HG02981 (cell line): ENCODE measurements around the gene CDC42BPA.
"Not testable (repeated sequence)": the region's sequence is repeated elsewhere in the genome, so short reads cannot be mapped to it uniquely, and the experiment has no call there.

Source experiments
- ATAC-seq: cut with Tn5 transposase; IDR thresholded peaks from one replicate; pipeline ENCODE4 v1.9.1; 2021; ENCODE audit warnings: mild to moderate bottlenecking, moderate library complexity; ENCODE audit not compliant: unreplicated experiment

The CDC42BPA gene

DNA sequence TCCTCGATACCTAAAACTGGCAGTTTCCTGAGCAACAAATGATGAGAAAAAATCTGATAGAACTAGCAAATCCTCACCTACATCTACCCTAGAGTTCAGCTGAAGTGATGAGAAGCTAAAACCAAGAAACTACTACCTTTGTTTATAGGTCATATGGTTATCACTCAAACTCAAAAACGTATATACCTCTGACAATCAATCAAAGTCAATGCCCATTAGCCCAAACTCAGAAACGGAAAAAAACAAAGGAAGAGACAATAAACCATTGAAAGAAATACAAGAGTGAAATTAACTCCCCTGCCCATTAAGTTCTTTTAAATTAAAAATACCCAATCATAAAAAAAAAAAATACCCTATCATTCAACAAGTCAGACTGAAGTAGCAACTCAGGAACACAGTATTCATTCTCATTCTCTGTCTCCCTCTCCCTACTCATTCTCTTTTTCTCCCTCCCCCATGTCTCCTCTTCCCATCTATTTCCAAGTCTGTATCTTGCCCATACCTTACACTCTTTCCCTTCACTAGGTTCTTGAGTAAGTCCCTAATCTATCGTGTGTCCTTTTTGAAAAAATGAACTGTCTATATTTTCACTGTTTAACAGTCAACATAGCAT is 6.8 kb downstream of the CDC42BPA start:
- ATAC-seq, result no peak

DNA sequence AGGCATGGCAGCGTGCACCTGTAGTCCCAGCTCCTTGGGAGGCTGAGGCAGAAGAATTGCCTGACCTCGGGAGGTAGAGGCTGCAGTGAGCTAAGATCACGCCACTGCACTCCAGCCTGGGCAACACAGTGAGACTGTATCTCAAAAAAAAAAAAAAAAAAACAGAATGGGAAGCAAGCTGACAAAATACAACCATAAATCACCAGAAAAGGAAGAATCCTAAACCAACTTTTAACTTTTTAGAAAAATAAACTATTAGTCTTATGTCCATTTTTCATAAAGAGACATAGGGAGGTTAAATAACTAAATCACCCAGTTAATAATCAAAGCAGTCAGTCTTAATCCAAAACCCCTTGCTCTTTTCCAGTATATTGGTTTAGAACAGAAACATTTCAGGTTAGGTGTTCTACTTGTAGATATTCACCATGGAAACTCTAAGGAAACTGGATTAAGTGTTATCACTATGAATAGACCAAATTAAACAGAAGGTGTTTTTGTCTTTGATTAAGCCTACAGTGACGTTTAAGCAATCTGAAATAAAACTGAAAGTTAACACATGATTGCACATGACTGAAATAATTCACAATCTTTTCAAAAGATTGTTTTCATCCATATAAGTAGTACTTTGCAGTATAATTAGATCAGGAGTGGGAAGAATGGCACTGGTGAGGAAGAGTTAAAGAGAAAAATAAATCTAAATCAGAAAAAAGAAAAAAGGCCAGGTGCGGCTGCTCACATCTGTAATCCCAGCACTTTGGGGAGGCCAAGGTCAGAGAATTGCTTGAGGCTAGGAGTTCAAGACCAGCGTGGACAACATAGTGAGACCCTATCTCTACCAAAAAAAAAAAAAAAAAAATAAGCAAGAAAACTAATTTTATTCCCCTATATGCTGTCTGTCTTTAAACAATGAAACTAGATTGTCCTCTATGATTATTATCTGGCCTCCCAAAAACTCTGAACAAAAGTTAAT is 9.6 kb downstream of the CDC42BPA start:
- no peak for ATAC-seq

DNA sequence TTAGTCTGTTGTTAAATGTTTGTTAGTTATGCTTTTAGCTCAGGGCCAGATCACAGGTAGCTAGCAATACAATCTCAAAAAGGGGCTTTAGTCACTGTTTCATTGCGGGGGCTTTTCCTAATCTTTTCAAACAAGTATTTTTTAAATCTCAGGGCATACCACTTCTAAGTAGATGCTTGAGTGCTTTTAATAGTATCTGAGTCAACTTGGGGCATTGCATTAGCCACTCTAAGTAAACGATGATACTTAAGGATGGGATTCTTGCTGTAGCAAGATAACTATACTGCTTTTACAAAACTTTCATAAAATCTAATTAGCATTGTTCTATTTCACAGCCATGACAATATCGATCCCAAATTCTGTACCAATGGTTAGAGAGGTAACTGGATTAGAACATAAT is 11.6 kb downstream of the CDC42BPA start:
- ATAC-seq, result no peak

DNA sequence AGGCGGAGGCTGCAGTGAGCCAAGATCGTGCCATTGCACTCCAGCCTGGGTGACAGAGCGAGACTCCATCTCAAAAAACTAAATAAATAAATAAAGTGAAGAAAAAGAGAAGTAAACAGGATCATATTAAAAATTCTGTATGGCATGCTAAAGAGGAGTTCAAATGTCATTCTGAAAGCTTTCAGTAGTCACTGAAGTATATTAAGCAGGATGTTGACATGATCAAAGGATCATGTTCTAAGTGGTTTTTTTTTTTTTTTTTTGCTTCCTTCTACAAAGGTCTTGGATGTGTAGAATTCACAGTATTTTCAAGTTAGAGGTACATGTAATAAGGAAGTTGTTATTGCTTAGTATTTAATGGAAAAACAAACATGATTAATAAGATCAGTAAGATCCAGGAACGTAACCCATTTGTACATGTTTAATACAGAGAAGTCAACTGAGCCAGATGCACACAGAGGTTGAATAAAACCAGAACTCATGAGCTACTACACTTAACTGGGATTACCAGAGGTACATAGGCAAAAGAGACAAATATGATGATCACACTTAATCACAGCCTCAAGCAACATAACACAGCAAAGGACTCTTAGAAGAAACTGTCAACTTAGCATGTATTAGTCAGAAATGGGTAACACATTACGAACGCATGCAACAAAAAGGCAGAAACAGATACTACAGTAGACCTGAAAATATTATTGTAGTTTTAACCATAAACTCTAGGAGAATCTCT is 12.2 kb downstream of the CDC42BPA start:
- ATAC-seq, result no peak

DNA sequence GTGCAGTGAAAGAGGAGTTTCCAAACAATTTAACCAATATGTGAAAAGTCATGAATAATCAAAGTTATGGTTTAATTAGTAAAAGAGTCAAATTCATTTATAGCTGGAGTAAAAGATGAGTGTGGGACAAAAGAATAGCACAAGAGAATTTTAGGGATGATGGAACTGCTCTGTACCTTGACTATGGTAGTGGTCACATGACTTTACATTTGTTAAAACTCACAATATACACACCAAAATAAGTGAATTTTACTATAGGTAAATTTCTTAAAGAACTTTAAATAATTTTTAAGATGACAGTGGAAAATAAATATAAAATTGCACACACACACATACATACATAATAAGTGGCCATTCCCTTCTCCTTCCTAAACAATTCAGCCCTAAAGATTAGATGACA is 13.6 kb downstream of the CDC42BPA start:
- no peak for ATAC-seq

DNA sequence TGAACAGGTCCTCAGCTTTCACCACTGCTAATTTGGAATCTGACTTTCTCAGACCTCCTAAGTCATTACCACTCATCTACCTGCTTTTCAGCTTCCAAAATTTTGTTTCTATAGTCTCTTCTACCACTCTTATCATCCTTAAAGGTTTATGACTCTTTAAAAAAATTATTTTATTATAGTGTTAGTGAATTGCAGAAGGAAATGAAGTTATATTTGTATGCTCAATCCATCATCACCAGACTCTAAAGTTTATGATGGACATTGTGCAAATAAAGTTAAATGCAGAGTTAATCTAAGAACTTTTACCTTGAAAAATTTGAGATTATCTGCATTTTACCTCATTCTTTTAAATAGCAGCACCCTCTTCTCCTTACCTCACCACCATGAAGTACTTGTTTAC is 14.6 kb downstream of the CDC42BPA start:
- ATAC-seq, result no peak

DNA sequence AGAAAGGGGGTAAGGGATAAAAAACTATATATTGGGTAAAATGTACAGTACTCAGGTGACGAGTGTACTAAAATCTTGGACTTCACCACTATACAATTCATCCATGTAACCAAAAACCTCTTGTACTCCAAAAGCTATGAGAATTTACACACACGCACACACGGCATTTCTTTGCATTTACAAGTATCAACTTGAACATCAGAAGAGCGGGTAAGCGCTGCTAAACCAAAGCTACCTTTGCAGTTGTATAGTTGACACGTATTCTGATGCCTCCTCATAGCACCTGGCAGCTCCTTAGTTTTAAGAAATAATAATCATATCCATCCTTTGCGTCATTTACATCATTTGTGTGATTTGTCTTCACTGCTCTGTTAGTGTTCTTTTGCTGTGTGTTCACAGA is 17.6 kb downstream of the CDC42BPA start:
- no peak for ATAC-seq

DNA sequence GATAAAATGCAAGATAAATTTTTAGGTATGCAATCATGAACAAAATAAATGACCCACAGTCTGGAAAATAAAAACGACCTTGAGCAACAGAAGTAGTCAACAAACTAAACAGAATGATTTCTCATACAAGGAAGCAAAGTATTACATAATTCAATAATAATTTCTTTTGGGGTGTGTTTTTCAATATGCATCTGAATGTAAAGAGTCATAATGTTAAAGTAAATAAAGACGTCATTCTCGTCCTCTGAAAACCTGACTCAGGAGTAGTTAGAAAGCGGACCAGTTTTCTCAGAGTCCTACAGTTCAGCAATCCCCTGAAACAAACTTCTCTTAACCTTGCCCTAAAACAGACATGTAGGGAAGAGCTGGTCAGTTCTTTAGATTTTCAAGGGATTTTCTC is 18.6 kb downstream of the CDC42BPA start:
- no peak for ATAC-seq

DNA sequence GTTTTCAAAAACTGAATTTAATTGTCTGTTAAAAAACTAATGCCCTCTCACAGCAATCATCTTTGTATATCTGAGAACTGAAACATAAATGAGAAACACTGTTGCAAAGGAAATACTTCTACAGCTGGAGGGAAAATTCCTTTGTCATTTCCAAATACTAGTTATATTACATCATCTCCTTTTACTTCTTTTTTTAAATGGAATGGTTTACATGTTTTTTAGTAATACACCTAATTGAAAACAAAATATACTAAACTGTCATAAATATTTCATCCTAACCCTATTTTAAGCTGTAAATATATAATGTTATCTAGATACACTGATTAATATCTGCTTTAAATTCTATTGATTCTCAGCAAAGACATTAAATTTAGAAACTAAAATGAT is 19.1 kb downstream of the CDC42BPA start:
- no peak for ATAC-seq

DNA sequence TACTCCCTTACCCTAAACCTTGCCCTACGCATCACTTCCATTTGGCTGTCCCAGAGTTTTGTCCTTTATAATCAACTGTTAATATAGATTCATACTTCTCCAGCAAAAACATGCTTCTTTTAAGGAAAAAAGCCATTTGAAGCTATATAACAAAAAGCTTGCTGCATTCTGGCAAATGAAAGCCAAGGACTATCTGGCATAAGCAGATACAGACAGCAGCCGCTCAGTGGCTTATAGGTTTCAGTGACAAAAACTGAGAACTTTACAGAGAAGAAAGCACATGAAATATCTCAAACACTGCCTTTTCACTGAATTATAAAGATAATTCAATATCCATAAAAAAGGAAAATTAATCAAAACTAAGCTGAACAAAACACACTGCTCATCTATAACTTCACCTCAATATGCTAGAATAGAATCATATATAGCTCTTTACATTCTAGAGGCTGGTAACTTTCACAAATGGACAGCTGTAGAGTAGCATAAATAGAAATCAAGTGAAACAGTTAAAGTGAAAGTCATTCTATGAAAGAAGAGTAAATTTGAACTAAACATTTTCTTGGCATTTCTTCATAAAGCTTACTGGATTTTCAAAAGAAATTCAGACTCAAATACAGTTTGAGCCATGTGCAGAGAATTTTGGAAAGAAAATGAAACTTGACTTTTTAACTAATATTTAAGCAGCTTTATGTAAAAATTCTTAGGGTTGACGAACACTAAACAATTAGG is 19.6 kb downstream of the CDC42BPA start:
- no peak for ATAC-seq

DNA sequence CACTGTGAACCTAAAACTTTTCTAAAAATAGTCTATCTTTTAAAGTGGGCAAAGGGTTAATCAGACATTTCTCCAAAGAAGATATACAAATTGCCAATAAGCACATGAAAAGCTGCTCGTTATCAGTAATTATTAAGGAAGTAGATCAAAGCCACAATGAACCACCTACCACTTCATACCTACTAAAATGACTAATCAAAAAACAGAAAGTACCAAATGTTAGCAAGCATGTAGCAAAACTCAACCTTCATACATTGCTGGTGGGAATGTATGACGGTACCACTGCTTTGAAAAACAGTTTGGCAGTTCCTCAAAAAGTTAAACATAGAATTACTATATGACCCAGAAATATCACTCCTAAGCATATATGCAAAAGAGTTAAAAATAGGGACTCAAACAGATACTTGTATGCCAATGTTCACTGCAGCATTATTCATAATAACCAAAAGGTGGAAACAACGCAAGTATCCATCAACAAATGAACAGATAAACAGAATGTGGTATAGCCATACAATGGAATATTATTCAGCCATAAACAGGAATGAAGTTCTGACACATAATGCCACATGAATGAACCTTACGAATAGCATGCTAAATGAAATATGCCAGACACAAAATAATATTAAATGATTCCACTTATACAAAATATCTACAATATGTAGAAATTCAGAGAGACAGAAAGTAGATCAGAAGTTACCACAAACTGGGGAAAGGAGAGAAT is 21.1 kb downstream of the CDC42BPA start:
- no peak for ATAC-seq

DNA sequence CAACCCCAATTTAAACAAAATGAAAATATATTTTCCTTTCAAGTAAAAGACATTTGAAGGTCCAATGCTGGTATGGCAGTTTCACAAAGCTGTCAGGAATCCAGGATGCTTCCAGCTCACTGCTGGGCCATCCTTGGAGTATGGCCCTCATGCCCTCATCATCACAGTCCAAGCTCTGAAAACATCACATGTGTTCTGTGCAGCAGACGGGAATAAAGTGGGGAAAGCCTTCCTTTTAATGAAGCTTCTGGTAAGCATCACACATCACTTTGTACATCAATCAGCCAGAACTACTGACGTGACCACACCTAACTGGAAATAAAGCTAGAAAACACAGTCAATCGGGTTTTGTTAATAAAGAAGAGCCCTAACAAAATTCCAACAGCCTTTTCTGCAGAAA is 22.7 kb downstream of the CDC42BPA start:
- ATAC-seq, result no peak

DNA sequence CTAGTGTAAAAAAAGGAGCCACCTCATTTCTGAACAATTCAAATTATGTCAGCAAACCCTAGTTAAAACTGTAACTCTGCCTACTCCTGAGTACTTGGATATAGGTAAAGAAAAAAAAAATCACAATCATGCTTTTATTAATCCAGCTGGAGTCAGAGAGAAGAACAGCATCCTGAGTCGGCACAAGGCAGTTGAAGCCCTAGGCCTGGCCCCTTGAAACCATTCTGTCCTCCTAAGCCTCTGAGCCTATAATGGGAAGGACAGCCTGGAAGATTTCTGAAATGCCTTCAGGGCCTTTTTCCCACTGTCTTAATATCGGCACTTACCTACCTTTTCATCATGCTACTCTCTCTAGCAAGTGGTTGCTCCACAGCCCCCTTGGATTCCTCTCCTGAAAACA is 32.5 kb downstream of the CDC42BPA start:
- no peak for ATAC-seq

DNA sequence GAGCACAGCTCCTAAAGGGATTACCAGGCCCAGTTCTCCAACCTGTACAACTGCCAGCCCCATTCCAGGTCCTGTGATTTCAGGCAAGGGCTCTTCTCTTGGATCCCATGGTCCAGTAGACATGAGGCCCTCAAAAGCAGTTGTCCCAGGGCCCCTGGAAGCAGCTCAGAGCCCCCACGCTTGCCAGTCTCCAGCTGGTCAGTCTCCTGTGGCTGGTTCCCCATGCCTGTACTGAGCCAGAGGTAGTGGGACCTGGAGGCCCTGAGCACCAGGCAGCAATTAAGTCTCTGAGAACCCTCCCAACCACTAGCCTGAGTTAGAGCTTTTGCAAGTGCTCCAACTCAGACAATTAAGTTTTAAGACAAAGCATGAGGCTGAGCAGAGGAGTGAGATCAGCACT is 36.9 kb downstream of the CDC42BPA start:
- ATAC-seq, result no peak

DNA sequence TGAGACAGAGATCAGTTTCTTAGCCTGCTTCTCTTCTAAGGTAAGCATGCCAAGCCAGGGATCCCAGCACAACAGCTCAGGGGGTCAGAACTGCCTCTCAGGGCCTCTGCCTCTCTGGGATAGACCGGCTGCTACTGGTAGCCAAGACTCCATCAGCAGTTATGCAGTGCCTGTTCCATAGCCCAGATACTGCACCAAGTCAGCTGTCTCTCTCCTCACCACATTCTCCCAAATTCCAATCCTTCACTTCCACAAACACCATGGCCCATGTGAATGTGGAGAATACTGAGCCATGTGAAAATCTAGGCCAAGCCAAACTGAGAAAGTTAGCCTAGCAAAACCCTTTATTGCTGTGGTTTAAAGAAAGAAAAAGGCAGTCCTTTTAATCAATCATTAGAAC is 37.5 kb downstream of the CDC42BPA start:
- ATAC-seq, result no peak

DNA sequence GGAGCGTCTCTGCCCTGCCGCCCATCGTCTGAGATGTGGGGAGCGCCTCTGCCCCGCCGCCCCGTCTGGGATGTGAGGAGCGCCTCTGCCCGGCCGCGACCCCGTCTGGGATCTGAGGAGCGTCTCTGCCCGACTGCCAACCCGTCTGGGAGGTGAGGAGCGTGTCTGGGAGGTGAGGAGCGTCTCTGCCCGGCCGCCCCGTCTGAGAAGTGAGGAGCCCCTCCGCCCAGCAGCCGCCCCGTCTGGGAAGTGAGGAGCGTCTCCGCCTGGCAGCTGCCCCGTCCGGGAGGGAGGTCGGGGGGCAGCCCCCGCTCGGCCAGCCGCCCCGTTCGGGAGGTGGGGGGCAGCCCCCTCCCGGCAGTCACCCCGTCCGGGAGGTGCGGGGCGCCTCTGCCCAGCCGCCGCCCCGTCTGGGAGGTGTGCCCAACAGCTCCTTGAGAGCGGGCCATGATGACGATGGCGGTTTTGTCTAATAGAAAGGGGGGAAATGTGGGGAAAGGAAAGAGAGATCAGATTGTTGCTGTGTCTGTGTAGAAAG is 42.1 kb downstream of the CDC42BPA start:
- not testable (repeated sequence) for ATAC-seq

DNA sequence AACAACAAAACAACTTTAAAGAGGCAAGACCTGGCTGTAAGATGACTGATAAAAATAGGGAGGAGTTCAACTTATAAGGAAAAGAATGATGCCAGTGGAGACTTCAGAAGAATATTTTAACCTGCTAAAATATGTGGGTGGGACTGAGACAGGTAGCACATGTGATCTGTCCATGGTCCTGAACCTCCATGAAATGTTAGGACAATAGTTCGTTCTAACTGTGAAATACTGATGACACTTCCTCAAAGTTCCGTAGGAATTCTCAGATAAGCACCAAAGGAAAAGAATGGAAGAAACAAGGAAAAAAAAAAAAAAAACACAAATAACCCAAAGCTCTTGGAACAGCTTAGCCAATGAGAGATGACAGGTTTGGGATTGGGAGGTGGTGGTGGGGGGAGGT is 44.7 kb downstream of the CDC42BPA start:
- ATAC-seq, result no peak

DNA sequence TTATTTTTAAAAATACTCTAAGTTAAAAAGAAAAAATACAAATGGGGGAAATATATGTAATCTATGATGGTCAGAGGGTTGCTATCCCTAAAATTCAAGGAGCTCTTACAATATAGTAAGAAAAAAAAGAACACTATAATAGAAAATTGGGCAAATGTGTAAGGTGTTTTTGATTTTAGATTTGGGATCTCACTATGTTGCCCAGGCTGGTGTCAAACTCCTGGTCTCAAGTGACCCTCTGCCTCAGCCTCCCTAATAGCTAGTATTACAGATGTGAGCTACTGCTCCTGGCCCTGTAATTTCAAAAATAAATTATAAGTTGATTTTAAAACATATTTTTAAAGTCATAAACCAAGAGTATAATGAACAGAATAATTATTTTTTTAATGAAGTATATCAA is 45.9 kb downstream of the CDC42BPA start:
- no peak for ATAC-seq

DNA sequence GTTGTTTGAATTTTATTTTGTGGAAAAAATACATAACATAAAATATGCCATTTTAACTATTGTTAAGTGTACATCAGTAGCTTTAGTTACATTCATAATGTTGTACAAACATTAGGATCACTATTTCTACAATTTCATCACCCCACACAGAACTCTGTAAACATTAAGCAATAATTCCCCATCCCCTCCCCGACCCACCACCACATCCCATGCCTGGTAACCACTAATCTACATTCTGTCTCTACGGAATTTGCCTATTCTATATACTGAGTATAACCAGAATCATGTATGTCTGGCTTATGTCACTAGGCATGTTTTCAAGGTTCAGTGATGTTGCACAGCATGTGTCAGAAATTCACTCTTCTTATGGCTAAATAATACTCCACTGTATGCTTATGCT is 47.7 kb downstream of the CDC42BPA start:
- no peak for ATAC-seq

DNA sequence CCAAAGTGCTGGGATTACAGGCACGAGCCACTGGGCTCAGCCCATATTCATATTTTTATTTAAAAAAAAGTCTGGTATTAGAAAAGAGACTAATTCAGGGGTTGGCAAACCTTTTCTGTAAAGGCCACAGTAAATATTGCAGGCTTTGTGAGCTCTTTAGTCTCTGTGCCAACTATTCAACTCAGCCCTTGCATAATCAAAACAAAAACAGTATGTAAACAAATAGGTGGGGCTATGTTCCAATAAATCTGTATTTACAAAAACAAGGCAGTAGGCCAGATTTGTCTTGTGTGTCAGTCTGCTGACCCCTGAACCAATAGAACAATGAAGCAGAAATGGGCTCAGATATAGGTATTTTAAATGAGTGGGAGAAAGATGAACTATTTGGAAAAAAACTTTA is 49.3 kb downstream of the CDC42BPA start:
- ATAC-seq, result no peak
